Measurements from ENCODE around the gene CCDC152. TPM values are rescaled to one million over a fixed set of nuclear protein-coding genes. Genes with fewer than 3 reads are reported as not detected.

The CCDC152 gene
- total RNA-seq, 1 experiment from 2014 or later = 0.13 TPM

- Mint-ChIP-seq H3K4me3 (no peak overlapping the region), H3K27ac (peak overlapping the region in 2 of 3 experiments; percentile 57 to 72; a peak in 3 of 7 replicates), H3K36me3 (ENCODE audit: insufficient read depth in 1 of 3, low read depth in 3 of 3) (no peaks in the 10 kb centered on the region), H3K4me1 (peaks cover 52 to 59% of the 10 kb centered on the region in 2 experiments), H3K9me3 (no peaks in the 10 kb centered on the region; a peak in 1 of 5 replicates), H3K27me3 (ENCODE audit: low read depth) (peaks cover 1% of the 10 kb centered on the region; the same call in 1 of the 2 replicates)
- no peak overlapping the region for H2AK5ac ChIP-seq (ENCODE audit: insufficient read length, low read length)
- no peak overlapping the region for H3K4me2 ChIP-seq (ENCODE audit: insufficient read depth, insufficient read length, low read length)
- no peaks in the 10 kb centered on the region for H3K27me3 ChIP-seq (ENCODE audit: insufficient read depth, low read length)
- no peak overlapping the region for H4K91ac ChIP-seq (ENCODE audit: insufficient read length, low read depth, low read length)
- no peak overlapping the region for H2BK20ac ChIP-seq (ENCODE audit: low read depth, low read length, poor library complexity, severe bottlenecking)
- H3K9ac ChIP-seq (ENCODE audit: extremely low read depth, insufficient read length, low read length) = no peak overlapping the region
- DNase-seq = no peak
- H3K79me1 ChIP-seq (ENCODE audit: insufficient read depth, low read depth, low read length, poor library complexity, severe bottlenecking) = no peaks in the 10 kb centered on the region
- H4K5ac ChIP-seq (ENCODE audit: insufficient read length, low read depth, low read length) = no peak overlapping the region
- H3T11ph ChIP-seq (ENCODE audit: low read length) = no peak overlapping the region
- H3K18ac ChIP-seq (ENCODE audit: insufficient read length, low read depth, low read length) = no peak overlapping the region
- no peak overlapping the region for H3K27ac ChIP-seq (ENCODE audit: insufficient read length, low read depth, low read length)
- no CpG with 5 or more reads among the region's 2 CpGs for WGBS (ENCODE audit: extremely low coverage, insufficient read length, low lambda C conversion rate)
- no peak overlapping the region for H3K56ac ChIP-seq (ENCODE audit: insufficient read length, low read depth, low read length)
- TF ChIP-seq CTCF (conservative IDR thresholded peaks at IDR 0.05) = no peak
- H2BK15ac ChIP-seq (ENCODE audit: low read depth, low read length) = no peak overlapping the region
- no peak overlapping the region for H3K23ac ChIP-seq (ENCODE audit: insufficient read length, low read depth, low read length)
- H3K23me2 ChIP-seq (ENCODE audit: insufficient read length, low read depth, low read length, poor library complexity, severe bottlenecking) = peaks cover 2% of the 10 kb centered on the region
- no peaks in the 10 kb centered on the region for H3K9me3 ChIP-seq (ENCODE audit: control insufficient read depth, low read depth, low read length)
- no peaks in the 10 kb centered on the region for H3K4me1 ChIP-seq (ENCODE audit: insufficient read depth, low read length)
- no peaks in the 10 kb centered on the region for H3K79me2 ChIP-seq (ENCODE audit: insufficient read depth, low read length)
- H3K14ac ChIP-seq (ENCODE audit: insufficient read depth, low read length) = no peak overlapping the region
- no peak overlapping the region for H2BK12ac ChIP-seq (ENCODE audit: insufficient read length, low read depth, low read length)
- H2AFZ ChIP-seq (ENCODE audit: low read length) = no peak overlapping the region
- H2BK5ac ChIP-seq (ENCODE audit: insufficient read length, low read length) = no peak overlapping the region
- no peak overlapping the region for H4K8ac ChIP-seq (replicated peaks; ENCODE audit: insufficient read length, low read depth, low read length)
- H4K20me1 ChIP-seq (ENCODE audit: control insufficient read depth, insufficient read depth, insufficient read length) = no peaks in the 10 kb centered on the region
- no peak overlapping the region for H3K4ac ChIP-seq (ENCODE audit: low read depth, low read length)
- H2BK120ac ChIP-seq (ENCODE audit: low read depth, low read length, poor library complexity, severe bottlenecking) = no peak overlapping the region
Measured at GRCh38 chr5:42812620-42813019, 56.0 kb downstream of the CCDC152 start.
